ENCODE results near the gene DNM1.

The DNM1 gene

DNA sequence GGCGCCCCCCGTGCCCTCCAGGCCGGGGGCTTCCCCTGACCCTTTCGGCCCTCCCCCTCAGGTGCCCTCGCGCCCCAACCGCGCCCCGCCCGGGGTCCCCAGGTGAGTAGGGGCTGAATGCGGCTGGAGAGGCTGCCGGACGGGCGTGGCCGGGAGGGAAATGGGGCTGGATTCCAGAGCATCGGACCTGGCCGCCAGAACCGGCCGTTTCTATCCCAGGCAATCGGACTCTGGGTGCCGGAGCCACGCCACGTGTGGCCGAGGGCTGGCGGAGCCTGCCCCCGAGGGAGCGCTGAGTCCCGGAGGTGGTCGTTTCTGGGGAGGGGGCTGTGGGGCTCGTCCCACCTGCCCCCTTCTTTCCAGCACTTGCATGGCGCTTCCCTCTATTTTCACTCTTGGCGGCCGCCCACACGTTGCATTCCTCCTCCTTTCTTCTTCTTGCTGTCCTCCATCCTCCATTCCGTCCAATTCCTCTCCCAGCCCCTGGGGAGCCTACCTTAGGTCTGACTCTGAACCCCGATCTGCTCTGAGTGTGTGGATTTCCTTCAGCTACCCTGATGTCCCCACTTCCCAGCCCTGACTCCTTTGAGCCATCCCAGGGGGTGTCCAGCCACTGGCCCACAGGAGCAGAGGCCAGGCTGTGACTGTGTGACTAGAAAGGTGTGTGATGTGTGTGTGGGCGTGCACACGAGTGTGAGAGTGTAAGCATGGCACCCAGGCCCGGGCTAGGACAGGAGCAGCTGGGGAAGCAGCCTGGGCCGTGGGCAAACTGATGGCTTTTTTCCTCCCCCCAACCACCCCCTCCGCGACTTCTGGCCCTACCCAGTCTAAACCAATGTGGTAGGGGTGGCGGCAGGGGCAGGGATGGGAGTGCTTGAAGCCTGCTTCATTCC lies 47.9 kb downstream of the DNM1 start:
- Histone ChIP-seq H3K27me3 (ENCODE audit: insufficient read depth, poor library complexity, severe bottlenecking) (peaks cover 3% of the 10 kb centered on the region), H3K4me3 (replicated peaks; ENCODE audit: insufficient read depth, low read length) (peak overlapping the region; percentile 12), H3K27ac (replicated peaks) (no peak overlapping the region)
- DNase-seq (ENCODE audit: low read depth in 1 of 2, low spot score in 1 of 2) = no peak
- no peak for TF ChIP-seq REST (IDR thresholded peaks at IDR 0.05; ENCODE audit: insufficient replicate concordance, low read depth)
- TF ChIP-seq POLR2AphosphoS5 (IDR thresholded peaks at IDR 0.05; ENCODE audit: low read depth) = no peak
- TF ChIP-seq, protein P1, sequence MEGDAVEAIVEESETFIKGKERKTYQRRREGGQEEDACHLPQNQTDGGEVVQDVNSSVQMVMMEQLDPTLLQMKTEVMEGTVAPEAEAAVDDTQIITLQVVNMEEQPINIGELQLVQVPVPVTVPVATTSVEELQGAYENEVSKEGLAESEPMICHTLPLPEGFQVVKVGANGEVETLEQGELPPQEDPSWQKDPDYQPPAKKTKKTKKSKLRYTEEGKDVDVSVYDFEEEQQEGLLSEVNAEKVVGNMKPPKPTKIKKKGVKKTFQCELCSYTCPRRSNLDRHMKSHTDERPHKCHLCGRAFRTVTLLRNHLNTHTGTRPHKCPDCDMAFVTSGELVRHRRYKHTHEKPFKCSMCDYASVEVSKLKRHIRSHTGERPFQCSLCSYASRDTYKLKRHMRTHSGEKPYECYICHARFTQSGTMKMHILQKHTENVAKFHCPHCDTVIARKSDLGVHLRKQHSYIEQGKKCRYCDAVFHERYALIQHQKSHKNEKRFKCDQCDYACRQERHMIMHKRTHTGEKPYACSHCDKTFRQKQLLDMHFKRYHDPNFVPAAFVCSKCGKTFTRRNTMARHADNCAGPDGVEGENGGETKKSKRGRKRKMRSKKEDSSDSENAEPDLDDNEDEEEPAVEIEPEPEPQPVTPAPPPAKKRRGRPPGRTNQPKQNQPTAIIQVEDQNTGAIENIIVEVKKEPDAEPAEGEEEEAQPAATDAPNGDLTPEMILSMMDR (IDR thresholded peaks at IDR 0.05; ENCODE audit: insufficient read depth, low read length) = no peak
- TF ChIP-seq SPI1 (IDR thresholded peaks at IDR 0.05; ENCODE audit: borderline replicate concordance, low read depth) = no peak
- no peak for TF ChIP-seq GABPA (IDR thresholded peaks at IDR 0.05; ENCODE audit: low read depth)

- DNase-seq (ENCODE audit: low read depth in 1 of 2, low spot score in 1 of 2) = no peak
- H3K4me3 ChIP-seq (replicated peaks; ENCODE audit: insufficient read depth, low read length) = no peak overlapping the region
- no peak overlapping the region for H3K27ac ChIP-seq (replicated peaks)
- TF ChIP-seq GABPA (IDR thresholded peaks at IDR 0.05; ENCODE audit: low read depth) (no peak), REST (IDR thresholded peaks at IDR 0.05; ENCODE audit: insufficient replicate concordance, low read depth) (no peak), SPI1 (IDR thresholded peaks at IDR 0.05; ENCODE audit: borderline replicate concordance, low read depth) (no peak), POLR2AphosphoS5 (IDR thresholded peaks at IDR 0.05; ENCODE audit: low read depth) (no peak)
- TF ChIP-seq, protein P1 (IDR thresholded peaks at IDR 0.05; ENCODE audit: insufficient read depth, low read length) = no peak
- H3K27me3 ChIP-seq (ENCODE audit: insufficient read depth, poor library complexity, severe bottlenecking) = peaks cover 3% of the 10 kb centered on the region
Observed at GRCh38 chr9:128251732-128252100, 48.5 kb downstream of the DNM1 start.

DNA sequence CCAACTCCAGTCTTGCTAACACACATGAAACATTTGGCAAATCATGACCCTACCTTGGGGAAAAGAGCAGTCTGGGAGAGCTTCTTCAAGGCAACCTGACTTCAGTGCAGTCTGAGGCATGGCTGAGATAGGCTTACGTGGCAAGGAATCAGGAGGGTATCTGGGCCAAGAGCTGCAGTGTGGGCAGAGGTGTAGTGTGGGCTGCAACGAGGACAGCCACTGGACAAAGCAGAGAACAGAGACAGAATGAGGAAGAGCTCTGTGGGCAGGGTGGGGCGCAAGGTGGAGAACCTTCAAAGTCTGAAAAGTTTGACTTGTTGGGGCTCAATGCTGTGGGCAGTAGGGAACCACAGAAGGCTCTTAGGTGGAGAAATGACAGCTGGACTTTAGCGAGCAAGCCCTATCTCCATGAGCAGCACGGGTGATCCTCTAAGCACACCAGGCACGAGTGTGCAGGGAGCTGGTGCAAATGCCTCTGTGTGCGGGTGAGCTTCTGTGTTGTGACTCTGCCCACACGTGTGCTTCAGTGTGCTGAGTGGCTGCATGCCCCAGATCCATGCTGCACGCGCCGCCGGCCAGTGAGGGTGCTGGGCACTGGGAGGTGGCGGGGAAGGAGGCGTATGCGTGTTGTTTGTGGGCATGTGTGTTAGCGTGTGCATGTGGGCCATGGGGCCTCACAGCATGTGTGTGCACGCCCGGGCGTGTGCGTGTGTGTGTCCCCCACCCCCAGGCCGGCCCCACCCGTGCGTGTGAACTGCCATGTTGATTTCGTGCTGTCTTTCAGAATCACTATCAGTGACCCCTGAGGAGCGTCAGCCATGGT lies 49.3 kb downstream of the DNM1 start:
- TF ChIP-seq REST (IDR thresholded peaks at IDR 0.05; ENCODE audit: insufficient replicate concordance, low read depth) (no peak), SPI1 (IDR thresholded peaks at IDR 0.05; ENCODE audit: borderline replicate concordance, low read depth) (peak; percentile 42; the same call in 1 of the 2 replicates), GABPA (IDR thresholded peaks at IDR 0.05; ENCODE audit: low read depth) (no peak), POLR2AphosphoS5 (IDR thresholded peaks at IDR 0.05; ENCODE audit: low read depth) (no peak)
- TF ChIP-seq, protein P1 (IDR thresholded peaks at IDR 0.05; ENCODE audit: insufficient read depth, low read length) = no peak
- H3K4me3 ChIP-seq (replicated peaks; ENCODE audit: insufficient read depth, low read length) = no peak overlapping the region
- peaks cover 3% of the 10 kb centered on the region for H3K27me3 ChIP-seq (ENCODE audit: insufficient read depth, poor library complexity, severe bottlenecking)
- H3K27ac ChIP-seq (replicated peaks) = no peak overlapping the region
- DNase-seq (ENCODE audit: low read depth in 1 of 2, low spot score in 1 of 2) = no peak
